ENCODE measurements around the gene SLC51B.

The SLC51B gene

DNA sequence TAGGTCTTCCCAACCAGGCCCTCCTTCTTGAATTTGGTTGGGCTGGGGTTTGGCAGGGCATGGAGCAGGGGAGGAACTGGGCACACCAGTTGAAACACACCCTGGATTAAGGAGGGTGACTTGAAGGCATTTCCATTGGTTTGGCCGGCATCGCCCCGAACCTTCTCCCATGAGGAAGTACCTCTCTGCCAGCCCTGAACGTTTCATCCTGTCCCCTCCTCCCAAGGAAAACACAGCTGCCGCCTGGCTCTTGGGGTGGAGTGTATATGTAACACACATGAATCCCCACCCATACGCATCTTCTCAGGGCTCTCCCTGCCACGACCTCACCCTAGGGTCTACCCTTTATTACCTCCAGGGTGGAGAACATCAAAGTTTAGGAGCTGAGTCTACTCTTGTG, 55.3 kb downstream of the SLC51B start:
- no peak for DNase-seq (ENCODE audit: low read depth)

- DNase-seq (ENCODE audit: low read depth): no peak
Observed at GRCh38 chr15:65101411-65101890, 56.3 kb downstream of the SLC51B start.

GRCh38 chr15:65101891-65102708, 56.9 kb downstream of the SLC51B start:
- no peak for DNase-seq (ENCODE audit: low read depth)

GRCh38 chr15:65102912-65103311, 57.7 kb downstream of the SLC51B start:
- DNase-seq (ENCODE audit: low read depth): no peak

Measured in GM04504 (cell line).